ENCODE data around the gene SPOUT1. TPM values are rescaled to one million over a fixed set of nuclear protein-coding genes. Genes with fewer than 3 reads are reported as not detected.

The SPOUT1 gene
- total RNA-seq, 2 experiments from 2014 or later: 22.2 to 27.6 TPM

DNA sequence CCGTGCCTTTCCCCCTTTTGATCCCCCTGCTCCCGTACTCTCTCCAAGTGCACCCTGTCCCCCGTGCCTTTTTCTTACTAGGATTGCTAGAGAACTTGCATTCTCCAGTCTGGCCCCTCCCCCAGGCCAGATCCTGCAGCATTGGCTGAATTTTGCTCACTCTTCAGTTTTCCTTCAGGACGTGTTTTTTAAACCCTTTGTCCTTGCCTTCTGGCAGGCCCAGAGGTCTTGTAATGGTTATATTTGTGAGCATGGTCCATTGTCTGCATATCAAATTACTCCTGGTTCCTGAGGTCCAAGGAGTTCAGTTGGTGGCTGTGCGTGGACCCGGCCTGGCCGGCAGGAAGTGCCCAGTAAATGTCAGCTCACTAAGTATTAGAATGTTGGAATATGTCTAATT, 41.9 kb downstream of the SPOUT1 start:
- H3K9me3 Mint-ChIP-seq: no peaks in the 10 kb centered on the region
- H3K4me3 ChIP-seq (ENCODE audit: low read length): peak overlapping the region; percentile 79
- H3K27ac Mint-ChIP-seq: peak overlapping the region; percentile 99
- H3K27me3 ChIP-seq (ENCODE audit: control insufficient read depth in 1 of 2, insufficient read depth in 2 of 2, low read length in 2 of 2): no peaks in the 10 kb centered on the region
- H3K9me3 ChIP-seq (ENCODE audit: control insufficient read depth in 1 of 2, insufficient read depth in 1 of 2, low read length in 2 of 2): no peaks in the 10 kb centered on the region
- CTCF ChIA-PET: interaction anchor here (2.3 kb wide), 1 partner anchor 31 kb away, joined by 6 read pairs; the partner anchor contains the start of gene ENDOG
- TF ChIP-seq, protein P1, sequence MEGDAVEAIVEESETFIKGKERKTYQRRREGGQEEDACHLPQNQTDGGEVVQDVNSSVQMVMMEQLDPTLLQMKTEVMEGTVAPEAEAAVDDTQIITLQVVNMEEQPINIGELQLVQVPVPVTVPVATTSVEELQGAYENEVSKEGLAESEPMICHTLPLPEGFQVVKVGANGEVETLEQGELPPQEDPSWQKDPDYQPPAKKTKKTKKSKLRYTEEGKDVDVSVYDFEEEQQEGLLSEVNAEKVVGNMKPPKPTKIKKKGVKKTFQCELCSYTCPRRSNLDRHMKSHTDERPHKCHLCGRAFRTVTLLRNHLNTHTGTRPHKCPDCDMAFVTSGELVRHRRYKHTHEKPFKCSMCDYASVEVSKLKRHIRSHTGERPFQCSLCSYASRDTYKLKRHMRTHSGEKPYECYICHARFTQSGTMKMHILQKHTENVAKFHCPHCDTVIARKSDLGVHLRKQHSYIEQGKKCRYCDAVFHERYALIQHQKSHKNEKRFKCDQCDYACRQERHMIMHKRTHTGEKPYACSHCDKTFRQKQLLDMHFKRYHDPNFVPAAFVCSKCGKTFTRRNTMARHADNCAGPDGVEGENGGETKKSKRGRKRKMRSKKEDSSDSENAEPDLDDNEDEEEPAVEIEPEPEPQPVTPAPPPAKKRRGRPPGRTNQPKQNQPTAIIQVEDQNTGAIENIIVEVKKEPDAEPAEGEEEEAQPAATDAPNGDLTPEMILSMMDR (IDR thresholded peaks at IDR 0.05): no peak
- H3K27ac ChIP-seq (ENCODE audit: low read depth in 1 of 2, low read length in 2 of 2): peak overlapping the region; percentile 57 to 77
- H3K36me3 Mint-ChIP-seq (ENCODE audit: low read depth): peaks cover 38% of the 10 kb centered on the region
- peak in 2 of 14 experiments; percentile 15 to 35 for DNase-seq
- peaks cover 25% of the 10 kb centered on the region for H3K4me1 Mint-ChIP-seq (ENCODE audit: low read depth)
- H3K27me3 Mint-ChIP-seq: no peaks in the 10 kb centered on the region
- no peak for ATAC-seq (ENCODE audit: poor library complexity)
- intact Hi-C loops (cut with DNase I, micrococcal nuclease): loop anchor here (1.0 to 10.0 kb wide), 7 partner anchors 16 to 465 kb away; partner anchors contain the start of genes ZER1 (in 2 of the 2), COQ4 (in 1 of the 2), ENDOG (in 1 of the 2) and LRRC8A (in 1 of the 2)
- POLR2A ChIA-PET: interaction anchor here (0.7 to 5.7 kb wide), 5 partner anchors 15 to 98 kb away, joined by 3 to 49 read pairs (median 8); partner anchors contain the start of genes ENDOG, SET, ZDHHC12 and ZER1
- peaks cover 29% of the 10 kb centered on the region for H3K36me3 ChIP-seq (ENCODE audit: insufficient read depth, low read length)
- H3K4me1 ChIP-seq (ENCODE audit: insufficient read depth, low read length): peaks cover 23% of the 10 kb centered on the region
- peak overlapping the region; percentile 96 for H3K4me3 Mint-ChIP-seq

DNA sequence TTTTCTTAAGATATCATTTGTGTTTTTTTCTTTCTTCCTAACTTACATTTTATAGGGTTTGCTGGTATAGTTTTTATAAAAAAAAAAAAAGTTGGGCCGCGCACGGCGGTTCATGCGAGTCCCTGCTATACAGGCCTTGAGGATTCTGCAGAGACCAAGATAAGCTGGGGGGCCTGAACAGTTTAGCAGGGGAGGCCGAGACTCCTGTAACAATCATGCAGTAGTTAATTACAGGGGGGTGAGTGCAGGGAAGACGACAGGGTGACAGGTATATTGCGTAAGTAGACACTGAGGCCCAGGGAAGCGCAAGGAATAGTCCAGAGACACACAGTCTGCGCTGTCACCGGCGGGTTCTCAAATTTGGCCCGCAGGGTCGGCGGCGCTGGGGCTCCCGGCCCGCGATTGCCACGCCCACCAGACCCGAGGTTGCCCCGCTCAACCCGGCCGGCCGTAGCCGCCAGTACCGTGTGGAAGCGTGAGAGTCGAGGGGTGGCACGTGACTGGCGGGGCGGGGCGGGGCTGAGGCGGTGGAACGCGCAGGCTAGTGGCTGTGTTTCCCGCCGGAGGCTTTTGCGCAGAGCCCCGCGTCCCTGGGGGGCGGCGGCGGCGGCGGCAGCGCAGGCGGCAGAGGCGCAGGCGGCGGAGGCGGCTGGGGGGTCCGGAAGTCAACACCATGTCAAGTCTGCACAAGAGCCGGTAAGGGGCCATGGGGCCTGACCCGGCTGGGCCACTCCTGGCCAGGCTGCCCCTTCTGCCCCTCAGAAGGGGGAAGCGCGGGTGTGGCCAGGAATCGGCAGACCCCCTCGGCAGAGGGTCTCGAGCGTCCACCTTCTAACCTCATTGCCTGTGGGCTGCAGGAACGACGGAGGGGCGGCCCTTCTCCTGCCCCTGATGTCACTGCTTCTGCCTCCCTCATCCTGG, 42.7 kb downstream of the SPOUT1 start, which contains the start of gene TBC1D13:
TBC1D13 (plus strand) TSS at position 573 of the 921 bp plus-strand sequence; CDS start at position 674, 101 bp downstream.
- ATAC-seq (ENCODE audit: poor library complexity) (peak; percentile 92), DNase-seq (peak; percentile 82 to 95 (median 87))
- no peaks in the 10 kb centered on the region for H3K27me3 ChIP-seq (ENCODE audit: control insufficient read depth in 1 of 2, insufficient read depth in 2 of 2, low read length in 2 of 2)
- H3K27ac Mint-ChIP-seq: peak within 1 kb of the TSS; percentile 99
- peak within 1 kb of the TSS; percentile 79 for H3K4me3 ChIP-seq (ENCODE audit: low read length)
- H3K27ac ChIP-seq (ENCODE audit: low read depth in 1 of 2, low read length in 2 of 2): peak within 1 kb of the TSS; percentile 67 to 77
- intact Hi-C loops (cut with DNase I, micrococcal nuclease): loop anchor here (1.0 to 10.0 kb wide), 7 partner anchors 16 to 465 kb away; partner anchors contain the start of genes ZER1 (in 2 of the 2), COQ4 (in 1 of the 2), ENDOG (in 1 of the 2) and LRRC8A (in 1 of the 2)
- no peaks in the 10 kb centered on the region for H3K9me3 ChIP-seq (ENCODE audit: control insufficient read depth in 1 of 2, insufficient read depth in 1 of 2, low read length in 2 of 2)
- TF ChIP-seq, protein P1 (IDR thresholded peaks at IDR 0.05): no peak
- peak within 1 kb of the TSS; percentile 96 for H3K4me3 Mint-ChIP-seq
- peaks cover 25% of the 10 kb centered on the region for H3K4me1 Mint-ChIP-seq (ENCODE audit: low read depth)
- no peaks in the 10 kb centered on the region for H3K9me3 Mint-ChIP-seq
- CTCF ChIA-PET: interaction anchor here (1.1 kb wide), 1 partner anchor 31 kb away, joined by 5 read pairs; the partner anchor contains the start of gene ENDOG
- POLR2A ChIA-PET: interaction anchor here (2.3 to 5.7 kb wide), 2 partner anchors 15 to 63 kb away, joined by 9 to 49 read pairs; partner anchors contain the start of genes ZDHHC12 and ZER1
- H3K36me3 ChIP-seq (ENCODE audit: insufficient read depth, low read length): peaks cover 22% of the 10 kb centered on the region
- peaks cover 23% of the 10 kb centered on the region for H3K4me1 ChIP-seq (ENCODE audit: insufficient read depth, low read length)
- H3K36me3 Mint-ChIP-seq (ENCODE audit: low read depth): peaks cover 31% of the 10 kb centered on the region
- no peaks in the 10 kb centered on the region for H3K27me3 Mint-ChIP-seq

DNA sequence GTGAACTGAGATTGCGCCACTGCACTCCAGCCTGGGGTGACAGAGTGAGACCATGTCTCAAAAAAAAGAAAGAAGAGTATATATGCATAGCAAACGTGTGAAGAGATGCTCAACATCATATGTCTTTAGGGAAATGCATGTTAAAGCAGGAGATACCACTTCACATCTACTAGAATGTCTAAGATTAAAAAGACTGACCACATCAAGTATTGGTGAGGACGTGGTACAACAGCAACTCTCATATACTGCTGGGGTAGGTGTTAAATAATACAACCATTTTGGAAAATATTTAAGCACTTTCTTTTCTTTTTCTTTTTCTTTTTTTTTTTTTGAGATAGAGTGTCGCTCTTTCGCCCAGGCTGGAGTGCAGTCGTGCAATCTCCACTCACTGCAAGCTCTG, 44.2 kb downstream of the SPOUT1 start:
- Mint-ChIP-seq H3K9me3 (no peaks in the 10 kb centered on the region), H3K4me3 (peak overlapping the region; percentile 38), H3K27me3 (no peaks in the 10 kb centered on the region), H3K36me3 (ENCODE audit: low read depth) (peaks cover 16% of the 10 kb centered on the region), H3K27ac (peak overlapping the region; percentile 65), H3K4me1 (ENCODE audit: low read depth) (peaks cover 25% of the 10 kb centered on the region)
- TF ChIP-seq, protein P1 (IDR thresholded peaks at IDR 0.05): no peak
- intact Hi-C loops (cut with DNase I, micrococcal nuclease): loop anchor here in 1 of 2 experiments (5.0 to 10.0 kb wide), 4 partner anchors 42 to 463 kb away; partner anchors contain the start of genes COQ4, ODF2, PKN3 and SPOUT1
- H3K4me1 ChIP-seq (ENCODE audit: insufficient read depth, low read length): peaks cover 23% of the 10 kb centered on the region
- H3K9me3 ChIP-seq (ENCODE audit: control insufficient read depth in 1 of 2, insufficient read depth in 1 of 2, low read length in 2 of 2): no peaks in the 10 kb centered on the region
- no peak overlapping the region for H3K27ac ChIP-seq (ENCODE audit: low read depth in 1 of 2, low read length in 2 of 2)
- ChIA-PET POLR2A (interaction anchor here (0.6 to 5.7 kb wide), 4 partner anchors 13 to 1980 kb away, joined by 3 to 49 read pairs (median 4); partner anchors contain the start of gene ZER1), CTCF (interaction anchor here (1.0 to 1.1 kb wide), 2 partner anchors 33 kb away, joined by 4 to 5 read pairs; partner anchors contain the start of gene ENDOG)
- ATAC-seq (ENCODE audit: poor library complexity): no peak
- no peaks in the 10 kb centered on the region for H3K27me3 ChIP-seq (ENCODE audit: control insufficient read depth in 1 of 2, insufficient read depth in 2 of 2, low read length in 2 of 2)
- DNase-seq: no peak
- no peak overlapping the region for H3K4me3 ChIP-seq (ENCODE audit: low read length)
- peaks cover 7% of the 10 kb centered on the region for H3K36me3 ChIP-seq (ENCODE audit: insufficient read depth, low read length)
